SU-DHL-6 (cell line): ENCODE results near the gene EPB41L2.

Experiments
- H2AFZ ChIP-seq: fragments of 200-600 bp; sonication (generic); 2 replicates; pipeline ENCODE4 v1.6.1; 2014; ENCODE audit warnings: low read depth, mild to moderate bottlenecking, moderate library complexity, mixed read lengths, antibody characterized with exemption, low read length; ENCODE audit not compliant: severe bottlenecking
- H3F3A ChIP-seq: fragments of 200-600 bp; shearing (Covaris generic); 2 replicates; pipeline ENCODE4 v1.6.0; 2016; ENCODE audit warnings: antibody characterized with exemption, mild to moderate bottlenecking; ENCODE audit not compliant: insufficient read depth
- H3K27ac ChIP-seq: fragments of 200-600 bp; sonication (generic); 2 replicates; pipeline ENCODE4 v1.5.1; 2016; ENCODE audit warnings: low read depth, mild to moderate bottlenecking, low read length, moderate library complexity, mixed read lengths
- H3K27me3 ChIP-seq: fragments of 200-600 bp; sonication (generic), shearing (Covaris generic); 2 replicates; pipeline ENCODE4 v1.6.0; 2014; ENCODE audit warnings: mild to moderate bottlenecking, low read length
- H3K36me3 ChIP-seq: fragments of 200-600 bp; sonication (generic); 2 replicates; pipeline ENCODE4 v1.6.1; 2014; ENCODE audit warnings: mild to moderate bottlenecking, low read length, mixed read lengths
- H3K4me2 ChIP-seq: fragments of 300-600, 200-600 bp; shearing (Covaris generic), sonication (generic); 2 replicates; pipeline ENCODE4 v1.6.0; 2014; ENCODE audit warnings: low read length, low read depth, mild to moderate bottlenecking; ENCODE audit not compliant: poor library complexity, severe bottlenecking
- H3K4me3 ChIP-seq: fragments of 200-600 bp; sonication (generic); 2 replicates; pipeline ENCODE4 v1.5.1; 2014; ENCODE audit warnings: antibody characterized with exemption, low read length, mild to moderate bottlenecking, mixed read lengths; ENCODE audit not compliant: insufficient read depth, poor library complexity, severe bottlenecking
- H3K79me2 ChIP-seq: fragments of 200-600 bp; sonication (generic); 2 replicates; pipeline ENCODE4 v1.6.1; 2014; ENCODE audit warnings: mild to moderate bottlenecking, low read length, moderate library complexity; ENCODE audit not compliant: insufficient read depth
- H3K9ac ChIP-seq: fragments of 200-600 bp; sonication (generic); 2 replicates; pipeline ENCODE4 v1.7.0; 2014; ENCODE audit warnings: mild to moderate bottlenecking, low read length
- H3K9me2 ChIP-seq: fragments of 200-600 bp; sonication (generic); replicated peaks from 2 replicates; pipeline ENCODE4 v1.6.1; 2014; ENCODE audit warnings: low read length; ENCODE audit not compliant: insufficient read depth
- H3K9me3 ChIP-seq: fragments of 200-600 bp; sonication (generic); 2 replicates; pipeline ENCODE4 v1.6.1; 2014; ENCODE audit warnings: low read length, mixed read lengths; ENCODE audit not compliant: insufficient read depth
- H4K20me1 ChIP-seq: fragments of 200-600 bp; sonication (generic); 2 replicates; pipeline ENCODE4 v1.6.1; 2014; ENCODE audit warnings: low read depth, mild to moderate bottlenecking, antibody characterized with exemption, low read length, moderate library complexity, mixed read lengths
- EZH2phosphoT487 ChIP-seq: fragments of 200-600 bp; sonication (generic), shearing (Covaris generic); conservative IDR thresholded peaks from 2 replicates; pipeline ENCODE4 v1.6.1; 2018; ENCODE audit warnings: mild to moderate bottlenecking, antibody characterized with exemption, low read length, moderate library complexity, mixed read lengths
- TF ChIP-seq, protein P1 (sequence below): fragments of 200-600 bp; sonication (generic); IDR thresholded peaks from one replicate; pipeline ENCODE4 v1.5.1; 2017; ENCODE audit warnings: antibody characterized with exemption, mild to moderate bottlenecking, low read length, moderate library complexity; ENCODE audit not compliant: insufficient read depth, poor library complexity, severe bottlenecking

EPB41L2 gene

GRCh38 chr6:130967502-130968445 is 95.3 kb downstream of the EPB41L2 start:
- no peaks in the 10 kb centered on the region for H3K9me2 ChIP-seq
- H3K27ac ChIP-seq, result no peak overlapping the region
- H2AFZ ChIP-seq, result no peak overlapping the region
- TF ChIP-seq EZH2phosphoT487, result no peak
- TF ChIP-seq, protein P1, sequence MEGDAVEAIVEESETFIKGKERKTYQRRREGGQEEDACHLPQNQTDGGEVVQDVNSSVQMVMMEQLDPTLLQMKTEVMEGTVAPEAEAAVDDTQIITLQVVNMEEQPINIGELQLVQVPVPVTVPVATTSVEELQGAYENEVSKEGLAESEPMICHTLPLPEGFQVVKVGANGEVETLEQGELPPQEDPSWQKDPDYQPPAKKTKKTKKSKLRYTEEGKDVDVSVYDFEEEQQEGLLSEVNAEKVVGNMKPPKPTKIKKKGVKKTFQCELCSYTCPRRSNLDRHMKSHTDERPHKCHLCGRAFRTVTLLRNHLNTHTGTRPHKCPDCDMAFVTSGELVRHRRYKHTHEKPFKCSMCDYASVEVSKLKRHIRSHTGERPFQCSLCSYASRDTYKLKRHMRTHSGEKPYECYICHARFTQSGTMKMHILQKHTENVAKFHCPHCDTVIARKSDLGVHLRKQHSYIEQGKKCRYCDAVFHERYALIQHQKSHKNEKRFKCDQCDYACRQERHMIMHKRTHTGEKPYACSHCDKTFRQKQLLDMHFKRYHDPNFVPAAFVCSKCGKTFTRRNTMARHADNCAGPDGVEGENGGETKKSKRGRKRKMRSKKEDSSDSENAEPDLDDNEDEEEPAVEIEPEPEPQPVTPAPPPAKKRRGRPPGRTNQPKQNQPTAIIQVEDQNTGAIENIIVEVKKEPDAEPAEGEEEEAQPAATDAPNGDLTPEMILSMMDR, result no peak
- H4K20me1 ChIP-seq, result no peaks in the 10 kb centered on the region
- no peaks in the 10 kb centered on the region for H3K36me3 ChIP-seq
- no peaks in the 10 kb centered on the region for H3F3A ChIP-seq
- H3K9me3 ChIP-seq, result no peaks in the 10 kb centered on the region
- no peak overlapping the region for H3K4me3 ChIP-seq
- no peak overlapping the region for H3K4me2 ChIP-seq
- no peak overlapping the region for H3K9ac ChIP-seq
- no peaks in the 10 kb centered on the region for H3K79me2 ChIP-seq
- H3K27me3 ChIP-seq, result no peaks in the 10 kb centered on the region

- Histone ChIP-seq H3K9me3 (no peaks in the 10 kb centered on the region), H3K36me3 (no peaks in the 10 kb centered on the region), H3K9me2 (no peaks in the 10 kb centered on the region), H3K4me3 (no peak overlapping the region), H3F3A (no peaks in the 10 kb centered on the region), H3K27me3 (no peaks in the 10 kb centered on the region), H3K79me2 (no peaks in the 10 kb centered on the region), H3K9ac (no peak overlapping the region), H3K4me2 (no peak overlapping the region), H2AFZ (no peak overlapping the region), H4K20me1 (no peaks in the 10 kb centered on the region), H3K27ac (no peak overlapping the region)
- no peak for TF ChIP-seq EZH2phosphoT487
- TF ChIP-seq, protein P1, result no peak
Observed at GRCh38 chr6:130966344-130966980, 96.6 kb downstream of the EPB41L2 start.

GRCh38 chr6:130965656-130966055 is 97.4 kb downstream of the EPB41L2 start:
- Histone ChIP-seq H3K36me3 (no peaks in the 10 kb centered on the region), H3K4me2 (no peak overlapping the region), H4K20me1 (no peaks in the 10 kb centered on the region), H3K27ac (no peak overlapping the region), H3K79me2 (no peaks in the 10 kb centered on the region), H3K27me3 (no peaks in the 10 kb centered on the region), H3K9ac (no peak overlapping the region), H3K9me3 (no peaks in the 10 kb centered on the region), H2AFZ (no peak overlapping the region), H3K9me2 (no peaks in the 10 kb centered on the region), H3F3A (no peaks in the 10 kb centered on the region), H3K4me3 (no peak overlapping the region)
- TF ChIP-seq, protein P1, result no peak
- TF ChIP-seq EZH2phosphoT487, result no peak
